Right lobe of liver (tissue), 4 donors: ENCODE data around the gene PTGES3L.

Source experiments
- POLR2A ChIP-seq: fragments of 450-650 bp; IDR thresholded peaks from one replicate; pipeline ENCODE4 v1.6.1; 2017; ENCODE audit warnings: antibody characterized with exemption, mild to moderate bottlenecking
- TF ChIP-seq, protein P1 (sequence below), 4 donors: fragments of 200-600 bp in 3 of 4; fragments of 450-650 bp in 1 of 4; IDR thresholded peaks; one replicate each; pipeline versions ENCODE4 v1.5.1 to v1.8.0; 2016 to 2022; ENCODE audit warnings: antibody characterized with exemption in 4 of 4, mild to moderate bottlenecking in 2 of 4
- donor health status: DM: no; HTN: no; CAD: no.
- donor health status: DM: no; HTN: no; CAD: no.
- donor health status: DM: no; HTN: yes; CAD: no.

DNA sequence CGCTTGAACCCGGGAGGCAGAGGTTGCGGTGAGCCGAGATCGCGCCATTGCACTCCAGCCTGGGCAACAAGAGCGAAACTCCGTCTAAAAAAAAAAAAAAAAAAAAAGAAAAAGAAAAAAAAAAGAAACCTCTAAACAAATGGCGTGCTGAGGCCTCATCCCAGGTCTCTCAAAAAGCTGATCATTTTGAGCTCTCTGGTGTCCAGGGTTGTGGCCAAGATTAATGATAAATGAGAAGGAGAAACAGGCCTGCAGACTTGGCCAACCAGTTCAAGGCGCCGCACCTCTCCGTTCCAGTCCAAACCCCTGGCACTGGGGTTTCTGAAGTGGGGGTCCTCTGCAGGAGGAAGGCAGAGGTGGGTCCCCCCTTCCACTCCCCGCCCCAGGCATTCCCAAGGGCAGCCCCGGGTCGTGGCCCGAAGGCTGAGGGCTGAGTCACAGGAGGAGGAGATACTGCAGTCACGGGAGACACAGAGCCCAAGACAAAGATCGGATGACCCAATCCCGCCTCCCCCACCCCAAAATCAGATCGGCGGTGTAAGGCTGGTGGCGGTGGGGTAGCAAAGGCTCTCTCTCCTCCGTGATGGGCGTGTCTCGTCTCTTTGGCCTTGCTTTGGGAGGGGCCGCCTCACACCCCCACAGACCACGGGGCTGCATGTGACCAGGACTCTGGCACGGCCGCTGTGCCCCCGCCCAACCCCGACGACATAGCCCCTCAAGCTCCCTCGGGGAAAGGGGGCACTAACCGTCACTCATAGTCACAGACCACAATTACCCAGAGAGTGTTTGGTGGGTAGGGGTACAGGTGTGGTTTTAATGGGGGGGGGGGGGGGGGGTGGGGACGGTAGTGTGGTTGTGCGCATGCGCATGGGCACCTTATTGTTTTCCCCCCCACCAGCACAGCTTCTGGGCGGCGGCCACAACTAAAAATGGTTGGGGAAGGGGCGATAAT, 41.2 kb upstream of the PTGES3L start:
- TF ChIP-seq, protein P1, sequence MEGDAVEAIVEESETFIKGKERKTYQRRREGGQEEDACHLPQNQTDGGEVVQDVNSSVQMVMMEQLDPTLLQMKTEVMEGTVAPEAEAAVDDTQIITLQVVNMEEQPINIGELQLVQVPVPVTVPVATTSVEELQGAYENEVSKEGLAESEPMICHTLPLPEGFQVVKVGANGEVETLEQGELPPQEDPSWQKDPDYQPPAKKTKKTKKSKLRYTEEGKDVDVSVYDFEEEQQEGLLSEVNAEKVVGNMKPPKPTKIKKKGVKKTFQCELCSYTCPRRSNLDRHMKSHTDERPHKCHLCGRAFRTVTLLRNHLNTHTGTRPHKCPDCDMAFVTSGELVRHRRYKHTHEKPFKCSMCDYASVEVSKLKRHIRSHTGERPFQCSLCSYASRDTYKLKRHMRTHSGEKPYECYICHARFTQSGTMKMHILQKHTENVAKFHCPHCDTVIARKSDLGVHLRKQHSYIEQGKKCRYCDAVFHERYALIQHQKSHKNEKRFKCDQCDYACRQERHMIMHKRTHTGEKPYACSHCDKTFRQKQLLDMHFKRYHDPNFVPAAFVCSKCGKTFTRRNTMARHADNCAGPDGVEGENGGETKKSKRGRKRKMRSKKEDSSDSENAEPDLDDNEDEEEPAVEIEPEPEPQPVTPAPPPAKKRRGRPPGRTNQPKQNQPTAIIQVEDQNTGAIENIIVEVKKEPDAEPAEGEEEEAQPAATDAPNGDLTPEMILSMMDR (IDR thresholded peaks at IDR 0.05) = no peak
- TF ChIP-seq POLR2A = no peak
